Measurements from ENCODE around the gene WNT6. TPM values are rescaled to one million over a fixed set of nuclear protein-coding genes. Genes with fewer than 3 reads are reported as not detected.

The WNT6 gene
- total RNA-seq, 1 experiment from 2014 or later = 0.33 TPM

DNA sequence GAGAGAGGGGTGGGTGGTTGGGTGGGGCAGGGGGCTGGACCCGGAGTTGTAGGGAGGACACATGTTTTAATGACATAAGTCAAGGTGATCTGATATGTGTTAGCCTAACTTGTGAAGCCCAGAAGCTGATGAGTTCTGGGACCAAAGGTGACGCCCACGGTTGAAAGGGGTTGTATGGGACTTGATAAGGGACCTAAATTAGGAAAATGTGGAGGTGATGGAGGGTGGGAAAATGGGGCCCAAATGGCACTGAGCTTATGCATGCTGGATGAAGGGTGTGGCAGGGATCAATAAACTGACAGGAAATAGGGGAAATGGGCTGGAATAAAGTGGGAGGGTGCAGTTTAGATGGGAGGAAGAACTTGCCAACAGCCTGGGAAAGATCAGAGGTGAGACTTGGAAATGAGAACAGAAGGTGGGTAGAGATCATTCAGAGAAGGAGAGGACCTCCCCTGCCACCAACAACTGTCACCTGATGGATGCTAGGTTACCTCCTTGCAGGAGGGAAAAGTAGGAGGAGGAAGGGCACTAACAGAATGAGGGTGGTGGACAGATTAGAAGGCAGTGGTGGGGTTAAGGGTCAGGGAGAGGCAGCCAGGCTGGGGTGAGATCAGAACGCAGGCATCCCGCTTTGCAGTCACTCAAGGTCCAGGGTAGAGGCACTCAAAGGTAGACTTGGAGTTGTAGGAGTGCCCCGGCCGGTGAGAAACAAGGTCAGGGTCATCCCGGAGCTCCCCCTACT is 36.3 kb downstream of the WNT6 start:
- POLR2A ChIA-PET (ENCODE audit: unreplicated experiment) = interaction anchor here (0.5 to 1.0 kb wide), 6 partner anchors 13 to 1232 kb away, joined by 3 to 7 read pairs (median 4); partner anchors contain the start of gene WNT10A

DNA sequence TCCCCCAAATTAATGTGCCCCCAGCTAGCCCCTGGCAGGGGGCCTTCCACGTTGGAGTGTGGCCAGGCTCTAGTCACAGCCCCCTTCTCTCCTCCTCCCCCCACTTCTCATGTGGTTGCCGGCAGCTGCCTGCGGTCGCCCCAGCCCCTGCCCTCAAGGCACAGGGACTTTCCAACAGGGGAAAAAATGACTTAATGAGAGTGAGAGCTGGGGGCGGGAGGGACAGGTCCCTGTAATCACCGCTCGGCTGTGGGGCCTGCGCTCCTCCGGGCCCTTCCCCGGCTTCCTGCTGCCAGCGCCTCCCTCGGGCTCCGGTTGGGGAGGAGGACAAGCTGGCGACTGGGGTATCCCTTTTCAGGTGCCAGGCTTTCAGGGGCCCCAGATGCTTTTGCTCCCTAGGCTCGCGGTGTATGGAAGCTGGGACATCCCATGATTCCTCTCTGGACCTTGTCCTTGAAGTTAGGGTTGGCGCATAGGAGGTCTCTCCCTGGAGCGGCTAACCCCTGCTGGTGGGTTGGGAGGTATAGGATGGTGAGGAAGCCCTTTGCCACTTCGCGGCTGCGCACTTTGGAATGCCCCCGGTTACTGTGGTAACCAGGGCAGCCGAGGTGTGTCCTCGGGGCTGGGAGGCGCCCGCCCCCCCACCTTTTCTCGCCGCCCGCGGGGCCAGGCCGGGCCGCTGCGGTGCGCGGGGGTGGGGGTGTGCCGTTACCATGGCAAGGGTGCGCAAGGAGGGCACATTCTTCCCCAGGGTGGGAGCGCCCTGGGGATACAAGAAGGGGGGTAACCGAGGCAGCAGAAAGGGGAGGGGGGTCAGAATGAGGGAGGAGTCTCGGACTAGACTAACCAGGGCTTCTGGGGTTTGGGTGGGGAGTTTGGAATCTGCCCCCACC is 37.1 kb downstream of the WNT6 start:
- Histone ChIP-seq H3K79me2 (ENCODE audit: low read depth) (no peaks in the 10 kb centered on the region), H3F3A (ENCODE audit: insufficient read depth, low read depth) (peaks cover 41% of the 10 kb centered on the region), H3K9me3 (ENCODE audit: insufficient read depth, low read depth) (no peaks in the 10 kb centered on the region), H3K4me1 (replicated peaks; ENCODE audit: insufficient read depth) (peaks cover 52% of the 10 kb centered on the region), H3K9me2 (ENCODE audit: insufficient read depth) (no peaks in the 10 kb centered on the region), H4K20me1 (ENCODE audit: insufficient read depth) (no peaks in the 10 kb centered on the region), H3K4me2 (peak overlapping the region; percentile 87), H3K4me3 (peak overlapping the region; percentile 59), H3K36me3 (ENCODE audit: low read depth) (no peaks in the 10 kb centered on the region), H3K27ac (peak overlapping the region; percentile 87), H3K27me3 (ENCODE audit: insufficient read depth, low read depth) (no peaks in the 10 kb centered on the region), H2AFZ (peak overlapping the region; percentile 75)
- BruUV-seq (replicated peaks) = TSS peak; percentile 4
- peak; percentile 65 to 92 for DNase-seq
- CTCF ChIA-PET = interaction anchor here (0.6 to 2.6 kb wide), 6 partner anchors 10 to 262 kb away, joined by 4 to 65 read pairs (median 8); no protein-coding TSS in a partner anchor
- TF ChIP-seq, protein P1, sequence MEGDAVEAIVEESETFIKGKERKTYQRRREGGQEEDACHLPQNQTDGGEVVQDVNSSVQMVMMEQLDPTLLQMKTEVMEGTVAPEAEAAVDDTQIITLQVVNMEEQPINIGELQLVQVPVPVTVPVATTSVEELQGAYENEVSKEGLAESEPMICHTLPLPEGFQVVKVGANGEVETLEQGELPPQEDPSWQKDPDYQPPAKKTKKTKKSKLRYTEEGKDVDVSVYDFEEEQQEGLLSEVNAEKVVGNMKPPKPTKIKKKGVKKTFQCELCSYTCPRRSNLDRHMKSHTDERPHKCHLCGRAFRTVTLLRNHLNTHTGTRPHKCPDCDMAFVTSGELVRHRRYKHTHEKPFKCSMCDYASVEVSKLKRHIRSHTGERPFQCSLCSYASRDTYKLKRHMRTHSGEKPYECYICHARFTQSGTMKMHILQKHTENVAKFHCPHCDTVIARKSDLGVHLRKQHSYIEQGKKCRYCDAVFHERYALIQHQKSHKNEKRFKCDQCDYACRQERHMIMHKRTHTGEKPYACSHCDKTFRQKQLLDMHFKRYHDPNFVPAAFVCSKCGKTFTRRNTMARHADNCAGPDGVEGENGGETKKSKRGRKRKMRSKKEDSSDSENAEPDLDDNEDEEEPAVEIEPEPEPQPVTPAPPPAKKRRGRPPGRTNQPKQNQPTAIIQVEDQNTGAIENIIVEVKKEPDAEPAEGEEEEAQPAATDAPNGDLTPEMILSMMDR (conservative IDR thresholded peaks at IDR 0.05) = no peak; the same call in 1 of the 2 replicates
- TF ChIP-seq EZH2 (IDR thresholded peaks at IDR 0.05; ENCODE audit: low read depth) = no peak
- intact Hi-C loops (cut with micrococcal nuclease; ENCODE audit: unreplicated experiment) = loop anchor here (1.0 to 10.0 kb wide), 4 partner anchors 16 to 378 kb away; partner anchors contain the start of genes BCS1L, DNAJB2, WNT10A and ZNF142
- POLR2A ChIA-PET (ENCODE audit: unreplicated experiment) = interaction anchor here (0.6 to 1.0 kb wide), 4 partner anchors 13 to 528 kb away, joined by 3 to 7 read pairs (median 4); partner anchors contain the start of gene WNT10A

More for the DNA sequence above, 36.3 kb downstream of the WNT6 start:
- Histone ChIP-seq H3K27ac (peak overlapping the region; percentile 87), H3K27me3 (ENCODE audit: insufficient read depth, low read depth) (no peaks in the 10 kb centered on the region), H3K4me3 (peak overlapping the region; percentile 59), H3K9me2 (ENCODE audit: insufficient read depth) (no peaks in the 10 kb centered on the region), H2AFZ (peak overlapping the region; percentile 75; the same call in 1 of the 2 replicates), H3K9me3 (ENCODE audit: insufficient read depth, low read depth) (no peaks in the 10 kb centered on the region), H3F3A (ENCODE audit: insufficient read depth, low read depth) (peaks cover 41% of the 10 kb centered on the region), H3K36me3 (ENCODE audit: low read depth) (no peaks in the 10 kb centered on the region), H3K4me1 (replicated peaks; ENCODE audit: insufficient read depth) (peaks cover 52% of the 10 kb centered on the region), H3K79me2 (ENCODE audit: low read depth) (no peaks in the 10 kb centered on the region), H3K4me2 (peak overlapping the region; percentile 87), H4K20me1 (ENCODE audit: insufficient read depth) (no peaks in the 10 kb centered on the region)
- no TSS peak for BruUV-seq (replicated peaks)
- CTCF ChIA-PET = interaction anchor here (0.6 kb wide), 2 partner anchors 9 kb away, joined by 4 to 10 read pairs; no protein-coding TSS in a partner anchor
- TF ChIP-seq, protein P1 (conservative IDR thresholded peaks at IDR 0.05) = no peak
- peak; percentile 65 to 68 for DNase-seq
- intact Hi-C loops (cut with micrococcal nuclease; ENCODE audit: unreplicated experiment) = loop anchor here (1.0 to 10.0 kb wide), 5 partner anchors 16 to 597 kb away; partner anchors contain the start of genes BCS1L, DNAJB2, WNT10A and ZNF142

Data from PC-9 (cell line).